HL-60/S4 treated with phorbol 12-myristate 13-acetate at 8.2 ng/mL for 4 days and 3 days (cell line): ENCODE results near the gene ATXN7.

Experiments
- in situ Hi-C: fragments of 300-500 bp; cut with MboI; formaldehyde crosslinking; loops from 2 replicates; pipeline ENCODE4 v1.15.0; 2022; ENCODE audit warnings: low sequenced_read_pairs

Gene ATXN7

GRCh38 chr3:63980019-63980418 is 116.4 kb downstream of the ATXN7 start:
- in situ Hi-C loops: no loop called here

- in situ Hi-C loops: no loop called here
Measured at GRCh38 chr3:63980830-63981498, 117.3 kb downstream of the ATXN7 start.

- in situ Hi-C loops: no loop called here
Measured at GRCh38 chr3:63981980-63982379, 118.3 kb downstream of the ATXN7 start.

DNA sequence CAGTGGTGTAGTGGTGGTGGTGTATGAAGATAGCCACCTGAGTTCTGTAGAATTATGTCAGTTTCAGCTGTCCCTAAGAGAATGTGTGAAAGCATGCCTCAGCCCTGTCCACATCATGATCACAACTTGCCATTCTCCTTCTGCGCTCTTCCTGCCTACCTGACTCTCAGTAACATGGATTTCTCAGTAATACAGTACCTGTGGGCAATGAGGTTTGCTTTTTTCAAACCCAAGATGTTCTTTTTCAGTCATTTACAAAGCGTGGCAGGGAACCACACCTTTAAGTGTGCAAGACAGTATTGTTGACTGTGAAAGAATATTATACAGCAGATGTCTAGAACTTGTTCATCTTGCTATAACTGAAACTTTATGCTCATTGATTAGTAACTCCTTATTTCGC is 120.7 kb downstream of the ATXN7 start:
- in situ Hi-C loops: no loop called here

- in situ Hi-C loops: no loop called here
Measured at GRCh38 chr3:63986146-63986545, 122.5 kb downstream of the ATXN7 start.

DNA sequence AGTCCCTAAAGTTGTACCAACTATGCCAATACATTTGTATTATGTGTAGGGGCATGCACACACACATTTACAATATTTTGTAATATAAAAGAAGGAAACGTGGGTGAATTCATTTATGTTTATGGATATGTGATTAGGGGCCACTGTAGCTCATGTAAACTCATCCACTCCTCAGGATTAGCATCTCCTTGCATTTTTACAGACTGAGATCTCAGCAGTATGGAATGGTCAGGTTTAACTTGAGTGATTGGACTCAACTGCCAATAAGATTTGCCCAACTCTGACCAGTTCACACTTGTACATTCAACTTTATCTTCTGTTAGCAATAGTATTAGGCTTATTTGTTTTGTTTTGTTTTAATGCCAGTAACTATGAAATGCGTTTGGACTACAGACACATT is 123.2 kb downstream of the ATXN7 start:
- in situ Hi-C loops: no loop called here

- in situ Hi-C loops: no loop called here
Measured at GRCh38 chr3:63988943-63989342, 125.3 kb downstream of the ATXN7 start.

GRCh38 chr3:63990204-63990603 is 126.5 kb downstream of the ATXN7 start:
- in situ Hi-C loops: no loop called here

- in situ Hi-C loops: no loop called here
Measured at GRCh38 chr3:63990733-63991132, 127.1 kb downstream of the ATXN7 start.

DNA sequence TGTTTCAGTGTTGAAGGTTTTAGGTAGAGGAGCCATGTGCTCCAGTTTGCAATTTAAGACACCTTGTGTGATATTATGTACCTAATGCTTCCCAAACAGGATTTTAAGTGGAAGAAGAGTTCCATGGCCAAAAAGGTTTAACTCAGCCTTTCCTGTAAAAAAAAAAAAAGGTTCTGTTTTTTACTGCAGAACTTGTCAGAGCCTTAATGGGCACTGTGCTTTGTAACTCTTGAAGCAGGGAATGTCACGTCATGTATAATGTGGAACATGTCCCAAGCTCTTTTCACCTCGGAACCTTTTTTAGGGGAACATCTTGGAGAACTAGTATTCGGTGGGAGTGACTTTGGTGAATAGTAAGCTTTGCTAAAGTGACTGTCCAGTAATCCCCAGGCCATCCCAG is 128.0 kb downstream of the ATXN7 start:
- in situ Hi-C loops: no loop called here

- in situ Hi-C loops: no loop called here
Measured at GRCh38 chr3:63992516-63993209, 129.0 kb downstream of the ATXN7 start.

- in situ Hi-C loops: no loop called here
Measured at GRCh38 chr3:63993653-63994079, 130.0 kb downstream of the ATXN7 start.

DNA sequence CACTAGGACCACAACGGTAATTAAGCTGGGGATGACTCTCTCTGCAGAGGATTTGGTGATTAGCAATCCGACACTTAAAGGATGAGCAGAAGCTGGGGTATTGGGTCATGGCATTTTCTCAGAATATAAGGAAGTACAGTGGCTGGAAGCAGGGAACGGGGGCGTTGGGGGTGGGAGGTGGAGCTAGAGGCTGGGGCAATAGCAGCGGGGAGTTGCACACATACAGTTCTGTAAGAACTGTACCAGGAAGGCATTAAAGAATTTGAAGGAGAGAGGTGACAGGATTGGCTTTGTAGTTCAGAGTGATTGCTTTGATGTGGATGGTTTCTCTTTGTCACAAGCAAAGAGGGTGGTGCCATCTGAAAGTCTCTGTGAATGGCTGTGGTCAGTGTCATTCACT is 131.4 kb downstream of the ATXN7 start:
- in situ Hi-C loops: no loop called here

GRCh38 chr3:63998852-63999754 is 135.4 kb downstream of the ATXN7 start:
- in situ Hi-C loops: no loop called here

- in situ Hi-C loops: no loop called here
Measured at GRCh38 chr3:64000453-64001055, 136.9 kb downstream of the ATXN7 start.

DNA sequence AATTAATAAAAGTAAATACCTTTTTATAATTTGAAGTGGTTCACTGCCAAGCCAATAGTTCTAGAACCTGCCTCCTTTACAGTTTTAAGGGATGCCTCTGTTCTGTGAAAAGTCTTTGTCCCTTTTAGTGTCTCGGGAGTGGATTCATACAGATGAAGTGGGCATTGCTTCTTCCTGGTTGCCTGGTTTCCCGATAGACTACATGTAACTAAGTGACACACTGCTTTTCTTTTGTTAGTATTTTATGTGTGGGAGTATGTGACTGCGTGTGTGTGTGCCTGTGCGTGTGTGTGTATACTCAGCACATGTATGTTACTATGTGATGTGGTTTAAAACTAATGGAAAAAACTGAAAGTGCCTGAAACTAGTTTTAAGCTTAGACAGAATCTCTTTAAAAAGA is 138.6 kb downstream of the ATXN7 start:
- in situ Hi-C loops: no loop called here

GRCh38 chr3:64003589-64003988 is 139.9 kb downstream of the ATXN7 start:
- in situ Hi-C loops: no loop called here

DNA sequence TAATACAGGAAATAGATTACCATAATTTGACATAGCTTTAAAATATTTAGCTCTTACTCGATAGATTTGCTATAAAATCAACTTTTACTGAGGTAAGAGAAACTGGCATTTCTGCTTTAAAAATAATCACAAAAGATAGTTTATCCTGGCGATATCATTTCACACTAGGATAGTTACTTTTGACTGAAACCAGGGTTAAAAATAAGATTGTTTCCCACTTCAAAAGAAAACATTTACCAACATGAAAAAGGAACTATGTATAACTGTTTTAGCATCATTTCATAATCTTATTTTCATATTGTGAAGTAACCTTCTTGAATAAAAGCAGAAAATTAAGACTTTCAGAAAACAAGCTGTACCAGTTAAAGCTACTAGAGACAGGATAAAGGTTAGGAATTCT is 144.3 kb downstream of the ATXN7 start:
- in situ Hi-C loops: no loop called here

DNA sequence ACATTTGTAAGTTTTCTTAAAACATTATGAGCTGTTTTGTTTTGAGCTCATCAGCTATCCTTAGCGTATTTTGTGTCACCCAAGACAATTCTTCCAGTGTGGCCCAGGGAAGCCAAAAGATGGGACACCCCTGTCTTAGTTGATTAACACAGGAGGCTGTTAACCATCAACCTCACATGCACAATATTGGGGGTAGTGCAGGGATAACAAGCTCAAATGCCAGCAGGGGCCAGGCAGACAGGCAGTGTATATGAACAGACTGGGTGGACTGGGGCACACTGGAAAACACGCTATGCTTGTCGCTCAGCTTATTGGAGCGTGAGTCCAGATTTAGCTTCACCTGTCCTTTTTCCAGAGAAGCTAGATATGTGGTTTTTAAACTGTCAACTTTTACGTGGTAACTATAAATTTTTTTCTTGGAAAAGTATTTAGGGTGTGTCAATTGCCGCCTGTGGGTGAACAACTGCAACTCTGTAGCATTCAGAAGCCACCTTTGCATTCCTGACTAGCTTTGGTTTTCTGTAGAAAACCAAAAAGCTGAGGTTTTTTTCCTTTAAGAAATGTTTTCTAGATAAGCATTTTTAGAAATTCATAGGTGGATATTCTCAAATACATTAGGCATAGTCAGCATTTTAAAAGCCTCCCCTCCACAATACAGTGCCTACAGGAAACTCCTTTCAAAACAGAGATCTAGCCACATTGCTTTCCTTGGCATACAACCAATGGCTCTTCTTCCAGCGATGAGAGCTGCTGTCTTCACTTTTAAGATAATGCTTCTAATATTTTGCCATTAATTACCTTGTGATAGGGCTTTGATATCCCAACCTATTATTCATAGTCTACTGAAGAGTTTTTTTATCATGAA is 145.1 kb downstream of the ATXN7 start:
- in situ Hi-C loops: no loop called here

DNA sequence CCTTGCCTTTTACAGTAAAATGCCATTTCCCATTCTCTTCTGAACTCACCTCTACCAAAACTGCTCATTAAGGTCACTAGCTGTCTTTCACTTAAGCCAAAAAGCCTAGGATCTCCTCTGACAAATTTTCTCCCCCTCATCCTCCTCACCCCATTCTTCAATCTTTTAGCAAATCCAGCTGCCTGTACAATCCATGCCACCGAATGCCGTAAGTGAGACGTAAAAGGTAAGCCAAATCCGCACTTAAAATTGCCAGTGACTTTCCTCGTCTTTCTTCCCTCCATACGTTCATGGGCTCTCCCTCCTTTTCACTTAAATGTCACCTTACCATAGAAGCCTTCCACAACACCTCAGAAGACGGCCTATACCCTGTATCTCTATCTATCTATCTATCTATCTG is 145.9 kb downstream of the ATXN7 start:
- in situ Hi-C loops: no loop called here
